Mucosa of rectum (tissue), 2 donors: ENCODE data around the gene PIGO.

Experiments
- H3K27ac ChIP-seq, 2 donors: one replicate each; pipeline ENCODE4 v1.7.0; 2013; ENCODE audit warnings: inconsistent platforms in 2 of 2, low read depth in 2 of 2, low read length in 2 of 2
- H3K27me3 ChIP-seq, 2 donors: one replicate each; pipeline ENCODE4 v1.7.0; 2013; ENCODE audit warnings: low read length in 2 of 2; ENCODE audit not compliant: control insufficient read depth in 2 of 2, insufficient read depth in 2 of 2
- H3K36me3 ChIP-seq, 2 donors: one replicate each; pipeline ENCODE4 v1.7.0; 2013; ENCODE audit warnings: low read length in 2 of 2; ENCODE audit not compliant: control insufficient read depth in 2 of 2, insufficient read depth in 2 of 2
- H3K4me1 ChIP-seq, 2 donors: one replicate each; pipeline ENCODE4 v1.7.0; 2013; ENCODE audit warnings: low read length in 2 of 2, mild to moderate bottlenecking in 1 of 2; ENCODE audit not compliant: control insufficient read depth in 2 of 2, insufficient read depth in 2 of 2
- H3K4me3 ChIP-seq, 2 donors: one replicate each; pipeline ENCODE4 v1.7.0; 2013; ENCODE audit warnings: low read length in 2 of 2
- H3K9ac ChIP-seq, 2 donors: one replicate each; pipeline ENCODE4 v1.7.0; 2013; ENCODE audit warnings: low read length in 2 of 2, low read depth in 1 of 2, mild to moderate bottlenecking in 1 of 2
- H3K9me3 ChIP-seq, 2 donors: one replicate each; pipeline ENCODE4 v1.7.0; 2013; ENCODE audit warnings: low read length in 2 of 2; ENCODE audit not compliant: control insufficient read depth in 2 of 2
- donor health status: healthy.
- donor health status: Normal muscosa, but diverticular disease.

The PIGO gene

DNA sequence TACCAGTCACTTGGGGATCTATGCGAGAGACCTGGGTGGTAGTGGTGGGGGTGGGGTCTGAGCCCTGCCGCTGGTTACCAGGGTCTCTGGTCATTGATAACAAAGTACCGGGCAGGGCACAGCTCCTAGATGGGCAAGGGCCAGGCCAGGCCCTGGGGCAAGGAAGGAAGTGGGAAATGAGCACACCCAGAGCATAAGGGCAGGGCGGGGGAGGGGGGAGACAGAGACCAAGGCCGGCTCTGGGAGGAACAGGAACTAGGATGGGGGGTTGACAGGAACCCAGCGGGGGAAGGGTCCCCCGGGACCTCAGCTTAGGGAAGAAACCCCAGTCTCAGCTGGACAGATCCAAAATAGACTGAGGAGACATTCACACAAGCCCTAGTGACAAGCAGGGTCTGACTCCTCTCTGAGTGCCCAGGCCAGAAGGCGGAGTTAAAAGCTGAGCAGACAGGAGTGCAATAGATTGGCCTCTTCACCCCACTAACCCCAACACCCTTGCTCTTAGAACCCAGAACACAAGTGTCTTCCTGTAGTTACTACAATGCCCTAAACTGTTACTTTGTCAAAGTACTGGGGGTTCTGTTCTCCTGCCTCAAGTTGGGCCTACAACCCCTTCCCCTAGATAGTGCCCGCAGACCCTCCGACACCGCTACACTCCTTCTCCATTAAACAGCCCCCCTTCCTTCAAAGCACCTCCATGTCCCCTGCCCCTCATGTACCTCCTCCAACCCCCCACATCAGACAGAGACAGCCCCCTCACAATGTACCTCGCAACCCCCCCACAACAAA lies 18.6 kb upstream of the PIGO start:
- Histone ChIP-seq H3K4me3 (peak overlapping the region; percentile 85 to 99), H3K27me3 (no peaks in the 10 kb centered on the region), H3K9ac (peak overlapping the region; percentile 86), H3K9me3 (no peaks in the 10 kb centered on the region), H3K36me3 (no peaks in the 10 kb centered on the region), H3K27ac (peak overlapping the region; percentile 96), H3K4me1 (peaks cover 51 to 54% of the 10 kb centered on the region in 2 donors)

- Histone ChIP-seq H3K9me3 (no peaks in the 10 kb centered on the region), H3K27me3 (no peaks in the 10 kb centered on the region), H3K4me1 (peaks cover 51 to 54% of the 10 kb centered on the region in 2 donors), H3K36me3 (no peaks in the 10 kb centered on the region), H3K4me3 (peak overlapping the region; percentile 85 to 99), H3K9ac (peak overlapping the region; percentile 86), H3K27ac (peak overlapping the region; percentile 96)
Measured at GRCh38 chr9:35114113-35114839, 17.9 kb upstream of the PIGO start.

DNA sequence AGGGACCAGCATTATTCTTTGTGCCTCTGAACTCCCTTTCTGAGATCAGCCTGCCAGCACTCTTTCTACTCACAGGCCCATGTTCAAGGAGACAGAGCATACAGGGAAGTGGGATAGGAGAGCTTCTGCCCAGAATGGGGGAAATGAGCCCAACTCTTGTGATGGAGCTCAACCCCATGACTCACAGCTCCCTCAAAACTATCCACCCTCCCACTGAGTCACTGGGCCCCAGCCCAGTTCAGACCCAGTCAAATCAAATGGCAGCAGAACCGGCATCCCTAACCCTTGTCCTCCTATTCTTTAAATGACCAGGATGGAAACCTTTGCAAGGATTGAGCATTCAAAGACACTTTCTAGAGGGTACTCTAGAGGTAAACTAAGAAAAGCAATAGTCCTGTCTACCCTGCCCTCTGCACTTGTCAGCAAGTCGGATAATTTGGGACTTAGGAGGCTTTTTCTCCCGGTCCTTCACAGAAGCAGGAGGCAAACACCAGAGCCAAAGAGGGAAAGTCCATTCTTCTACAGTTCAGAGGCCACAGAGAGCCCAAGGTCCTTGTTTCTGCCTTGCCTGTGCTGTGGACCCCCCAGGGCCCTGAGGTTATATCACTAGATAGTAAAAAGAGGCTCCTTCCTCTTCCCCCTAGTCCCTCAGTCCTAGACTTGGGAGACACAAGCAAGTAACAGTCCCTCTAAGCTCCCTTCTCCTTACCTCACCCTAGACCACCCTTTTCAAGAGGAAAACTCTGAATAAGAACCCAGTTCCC lies 16.0 kb upstream of the PIGO start:
- Histone ChIP-seq H3K27me3 (no peaks in the 10 kb centered on the region), H3K4me3 (peak overlapping the region; percentile 38 to 46), H3K9ac (peak overlapping the region in 1 of 2 donors; percentile 53), H3K36me3 (peaks cover 0 to 9% of the 10 kb centered on the region in 2 donors), H3K27ac (peak overlapping the region; percentile 69 to 74), H3K4me1 (peaks cover 51 to 54% of the 10 kb centered on the region in 2 donors), H3K9me3 (no peaks in the 10 kb centered on the region)

DNA sequence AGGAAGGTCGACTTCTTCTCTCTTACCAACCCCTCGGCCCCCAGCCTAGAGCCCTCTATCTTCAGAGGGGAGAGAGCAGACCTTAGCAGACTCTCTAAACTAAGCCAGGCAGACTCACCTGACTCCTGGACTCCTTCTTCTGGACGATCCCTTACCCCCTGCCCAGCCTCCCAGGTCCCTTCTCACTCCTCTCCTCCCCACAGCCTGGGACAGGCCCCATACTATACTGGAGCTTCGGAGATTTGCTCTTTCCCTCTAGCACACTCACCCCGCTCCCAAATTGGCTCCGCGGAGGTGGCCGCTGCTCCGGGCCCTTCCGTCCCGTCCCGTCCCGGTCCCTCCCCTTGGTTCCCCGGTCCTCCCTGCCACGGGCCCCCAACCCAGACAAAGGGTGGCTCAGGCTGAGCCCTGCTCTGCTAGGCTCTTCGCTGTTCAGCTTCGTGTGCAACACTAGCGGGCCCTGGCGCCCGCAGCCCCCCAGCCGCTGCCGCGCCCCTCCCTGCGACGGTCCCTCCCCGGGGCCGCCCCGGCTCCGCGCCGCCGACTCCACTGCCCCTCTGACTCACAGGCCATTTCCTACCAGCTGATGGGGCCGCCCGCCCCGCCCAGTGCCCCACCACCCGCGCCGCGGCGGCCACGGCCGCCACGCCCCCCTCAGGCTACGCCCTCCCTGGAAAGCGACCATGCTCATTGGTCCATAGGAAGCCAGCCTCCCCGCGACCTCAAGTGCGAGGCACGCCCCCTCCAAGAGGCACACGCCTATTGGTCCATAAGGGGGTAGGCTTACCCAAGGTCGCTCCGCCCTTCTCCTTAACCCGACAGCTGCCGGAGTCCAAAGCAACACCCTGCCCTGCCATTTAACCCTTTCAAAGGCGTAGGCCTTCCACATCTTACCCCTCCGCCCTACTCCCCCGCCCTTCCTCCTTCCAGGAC lies 14.9 kb upstream of the PIGO start:
- peak overlapping the region; percentile 87 to 90 for H3K9ac ChIP-seq
- H3K27ac ChIP-seq = peak overlapping the region; percentile 74 to 84
- H3K4me3 ChIP-seq = peak overlapping the region; percentile 76 to 81
- no peaks in the 10 kb centered on the region for H3K9me3 ChIP-seq
- peaks cover 46 to 48% of the 10 kb centered on the region in 2 donors for H3K4me1 ChIP-seq
- no peaks in the 10 kb centered on the region for H3K27me3 ChIP-seq
- peaks cover 8 to 17% of the 10 kb centered on the region in 2 donors for H3K36me3 ChIP-seq

DNA sequence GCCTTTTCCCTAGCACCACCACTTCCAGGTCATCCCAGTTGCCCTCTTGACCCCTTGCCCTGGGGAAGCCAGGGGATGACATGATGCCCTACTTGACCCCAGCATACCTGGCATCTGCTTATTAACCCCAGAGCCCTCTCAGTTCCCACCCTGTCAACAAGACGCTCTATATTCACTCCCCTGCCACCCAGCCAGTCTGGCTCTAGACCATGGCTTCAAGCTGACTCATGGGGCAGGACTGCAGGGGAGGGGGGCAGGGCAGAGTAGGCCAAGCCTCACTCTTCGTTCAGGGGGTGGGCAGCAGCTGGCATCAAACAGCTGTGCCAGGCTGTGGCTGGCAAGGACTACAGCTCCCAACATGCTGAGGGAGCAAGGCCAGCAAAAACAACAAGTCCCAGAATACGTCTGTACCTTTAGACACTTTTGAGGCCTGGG lies 14.0 kb upstream of the PIGO start:
- Histone ChIP-seq H3K4me1 (peaks cover 45 to 46% of the 10 kb centered on the region in 2 donors), H3K9ac (peak overlapping the region in 1 of 2 donors; percentile 90), H3K4me3 (peak overlapping the region in 1 of 2 donors; percentile 81), H3K27ac (no peak overlapping the region), H3K27me3 (no peaks in the 10 kb centered on the region), H3K9me3 (no peaks in the 10 kb centered on the region), H3K36me3 (peaks cover 16 to 27% of the 10 kb centered on the region in 2 donors)

DNA sequence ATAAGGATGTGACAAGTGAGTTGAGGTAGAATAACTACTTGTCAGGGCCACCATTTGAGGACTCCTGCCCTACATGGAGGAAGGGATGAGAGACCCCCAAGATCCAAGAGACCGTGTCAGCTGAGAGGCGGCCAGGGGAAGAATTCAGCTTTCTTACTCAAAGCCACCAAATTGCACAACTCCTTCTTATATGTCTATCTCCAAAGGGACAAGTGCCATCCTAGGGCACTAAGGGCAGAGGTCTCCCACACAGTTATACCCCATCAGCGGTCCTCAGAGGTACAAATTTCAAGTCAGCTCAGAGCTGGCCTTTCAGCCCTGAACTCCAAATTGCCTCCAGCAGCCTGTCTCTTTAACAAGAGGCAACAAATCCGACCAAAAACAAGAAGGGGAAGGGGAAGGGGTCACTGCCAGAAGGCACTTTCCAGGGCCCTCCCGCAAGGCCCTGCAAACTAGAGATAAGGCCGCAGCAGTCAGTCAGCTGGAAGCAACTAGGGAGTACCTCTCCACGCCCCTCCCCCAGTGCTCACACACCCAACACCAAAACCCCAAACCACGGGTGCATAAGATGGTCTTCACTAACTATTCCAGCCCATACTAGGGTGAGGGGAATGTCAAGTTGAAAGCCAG lies 12.7 kb upstream of the PIGO start:
- Histone ChIP-seq H3K4me3 (no peak overlapping the region), H3K4me1 (peaks cover 32 to 33% of the 10 kb centered on the region in 2 donors), H3K9ac (no peak overlapping the region), H3K27ac (no peak overlapping the region), H3K9me3 (no peaks in the 10 kb centered on the region), H3K27me3 (no peaks in the 10 kb centered on the region), H3K36me3 (peaks cover 24 to 38% of the 10 kb centered on the region in 2 donors)

- H3K4me3 ChIP-seq = no peak overlapping the region
- H3K36me3 ChIP-seq = peaks cover 24 to 38% of the 10 kb centered on the region in 2 donors
- H3K9me3 ChIP-seq = no peaks in the 10 kb centered on the region
- no peak overlapping the region for H3K27ac ChIP-seq
- H3K27me3 ChIP-seq = no peaks in the 10 kb centered on the region
- H3K9ac ChIP-seq = no peak overlapping the region
- H3K4me1 ChIP-seq = peaks cover 29 to 31% of the 10 kb centered on the region in 2 donors
Measured at GRCh38 chr9:35108461-35108860, 12.1 kb upstream of the PIGO start.

DNA sequence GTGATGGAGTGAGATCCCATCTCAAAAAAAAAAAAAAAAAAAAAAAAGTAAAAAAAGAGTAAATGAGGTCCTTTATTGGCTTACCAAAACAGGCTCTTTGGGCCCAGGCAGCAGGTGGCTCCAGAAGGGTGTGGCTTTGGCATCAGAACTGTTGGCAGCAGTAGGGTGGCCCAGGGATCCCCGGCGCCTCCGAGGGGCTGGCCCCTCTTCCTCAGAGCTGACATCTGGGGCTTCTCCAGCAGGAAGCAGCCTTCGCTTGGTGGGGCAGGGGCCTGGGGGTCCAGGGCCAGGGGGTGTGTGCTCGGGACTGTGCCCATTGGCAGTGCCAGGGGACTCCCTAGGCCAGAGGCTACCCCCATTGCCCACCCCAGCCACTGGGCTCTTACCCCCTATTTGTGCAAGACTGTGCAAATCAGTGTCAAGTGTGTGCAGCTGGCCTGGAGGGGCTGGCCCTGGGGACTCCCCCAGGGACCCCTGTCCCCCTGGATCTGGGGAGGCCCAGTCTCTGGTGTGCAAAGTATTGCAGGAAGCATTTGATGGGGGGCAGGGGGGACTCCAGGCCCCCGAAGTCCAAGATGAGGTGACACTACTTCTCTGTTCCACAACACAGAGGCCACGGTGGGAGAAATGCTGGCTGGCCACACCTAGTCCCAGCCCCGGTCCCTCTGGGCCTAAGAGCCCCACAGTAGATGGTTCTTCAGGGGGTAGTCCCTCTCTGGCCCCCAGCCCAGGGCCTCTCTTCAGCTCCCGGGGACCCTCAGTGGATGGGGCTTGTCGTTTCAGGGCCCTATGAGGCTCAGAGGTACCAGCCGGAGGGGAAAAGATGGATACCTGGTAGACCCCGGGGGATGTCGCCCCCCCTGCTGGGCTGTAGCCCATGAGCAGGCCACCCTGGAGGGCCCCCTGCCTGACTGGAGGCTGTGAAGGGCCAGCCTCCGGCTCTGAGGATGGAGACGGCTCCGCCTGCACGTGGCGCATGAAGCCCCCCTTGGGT lies 11.2 kb upstream of the PIGO start:
- Histone ChIP-seq H3K4me1 (peaks cover 25 to 31% of the 10 kb centered on the region in 2 donors), H3K27ac (no peak overlapping the region), H3K27me3 (no peaks in the 10 kb centered on the region), H3K9ac (no peak overlapping the region), H3K4me3 (no peak overlapping the region), H3K9me3 (no peaks in the 10 kb centered on the region), H3K36me3 (peaks cover 24 to 38% of the 10 kb centered on the region in 2 donors)
